Measurements from ENCODE around the gene EHD1. TPM values are rescaled to one million over a fixed set of nuclear protein-coding genes. Genes with fewer than 3 reads are reported as not detected.

Gene EHD1
- total RNA-seq, 2 experiments from 2014 or later, result 101 to 153 TPM

DNA sequence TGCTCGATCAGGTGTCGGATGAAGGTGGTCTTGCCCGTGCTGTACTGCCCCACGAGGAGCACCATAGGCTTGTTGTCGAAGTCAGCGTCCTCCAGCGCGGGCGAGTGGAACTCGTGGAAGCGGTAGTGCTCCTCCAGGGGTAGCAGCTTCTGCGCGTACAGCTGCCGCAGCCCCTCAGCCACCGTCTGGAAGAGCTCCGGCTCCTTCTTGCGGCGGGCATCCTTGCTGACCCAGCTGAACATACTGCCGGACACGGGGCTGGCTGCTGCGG, 263 bp downstream of the EHD1 start:
- H4K20me1 ChIP-seq (ENCODE audit: insufficient read depth, low read length), result peaks cover 31% of the 10 kb centered on the region; the same call in 1 of the 2 replicates
- CTCF ChIA-PET (ENCODE audit: unreplicated experiment), result interaction anchor here (0.7 to 1.8 kb wide), 3 partner anchors 9 to 29 kb away, joined by 3 to 7 read pairs (median 5); no protein-coding TSS in a partner anchor
- BruUV-seq (replicated peaks), result TSS peak; percentile 67

DNA sequence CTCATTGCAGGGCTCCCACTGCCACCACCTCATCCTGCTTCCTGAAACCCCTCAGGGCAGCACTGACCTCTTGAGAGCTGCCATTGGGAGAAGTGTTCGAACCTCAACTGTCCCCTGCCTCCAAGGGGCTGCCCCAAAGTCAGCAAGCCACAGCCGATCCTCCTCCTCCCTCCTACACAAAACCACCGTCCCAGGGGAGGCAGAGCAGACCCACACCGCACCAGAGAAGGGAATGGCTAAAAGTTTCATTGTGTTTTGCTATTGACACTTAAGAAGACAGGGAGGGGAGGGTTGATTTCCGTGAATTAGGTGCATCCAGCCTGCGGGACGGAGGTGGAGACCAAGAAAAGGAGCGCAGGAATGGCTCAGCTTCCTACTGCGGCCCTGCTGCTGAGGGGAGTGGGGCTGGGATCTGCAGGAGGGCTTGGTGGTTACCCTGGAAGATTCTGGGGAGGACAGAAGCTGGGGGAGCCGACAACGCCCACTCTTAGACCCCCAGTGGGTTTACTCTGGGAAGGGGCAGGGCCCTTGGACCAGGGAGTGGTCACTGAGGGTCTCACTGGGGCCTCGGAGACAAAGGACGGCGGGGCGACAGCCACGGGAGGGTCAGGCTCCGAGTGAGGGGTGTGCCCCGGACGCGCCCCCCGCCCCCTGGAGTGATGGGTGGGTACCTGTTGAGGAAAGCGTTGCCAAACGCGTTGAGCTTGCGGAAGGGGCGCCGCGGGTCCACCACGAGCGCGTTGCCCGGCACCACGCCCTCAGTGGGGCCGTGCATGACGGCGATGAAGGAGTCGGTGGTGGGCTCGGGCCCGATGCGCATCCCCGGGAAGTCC, 815 bp downstream of the EHD1 start:
- Histone ChIP-seq H3K4me2 (ENCODE audit: low read length) (peak overlapping the region; percentile 96), H4K20me1 (ENCODE audit: insufficient read depth, low read length) (peaks cover 31% of the 10 kb centered on the region; the same call in 1 of the 2 replicates), H2AFZ (ENCODE audit: low read length) (no peak overlapping the region), H3K4me1 (ENCODE audit: insufficient read depth, low read length, poor library complexity, severe bottlenecking) (peaks cover 76% of the 10 kb centered on the region), H3K79me2 (ENCODE audit: insufficient read depth, low read depth, low read length) (peaks cover 62% of the 10 kb centered on the region), H3K4me3 (ENCODE audit: low read depth, low read length, poor library complexity, severe bottlenecking) (peak overlapping the region; percentile 89), H3K36me3 (ENCODE audit: insufficient read depth, low read length) (peaks cover 40% of the 10 kb centered on the region), H3K9me3 (ENCODE audit: low read length) (no peaks in the 10 kb centered on the region), H3K9me2 (ENCODE audit: insufficient read depth, low read length) (no peaks in the 10 kb centered on the region), H3K27ac (ENCODE audit: low read depth, low read length, poor library complexity, severe bottlenecking) (peak overlapping the region; percentile 97)
- ChIA-PET POLR2A (interaction anchor here (0.7 to 8.8 kb wide), 4 partner anchors 8 to 27 kb away, joined by 3 to 115 read pairs (median 47); no protein-coding TSS in a partner anchor), CTCF (ENCODE audit: unreplicated experiment) (interaction anchor here (0.7 to 1.8 kb wide), 3 partner anchors 8 to 29 kb away, joined by 3 to 7 read pairs (median 5); no protein-coding TSS in a partner anchor)
- BruUV-seq (replicated peaks), result no TSS peak
- peak; percentile 53 for DNase-seq (ENCODE audit: low spot score)
- intact Hi-C loops (cut with micrococcal nuclease; ENCODE audit: unreplicated experiment), result loop anchor here (2.0 to 5.0 kb wide), 3 partner anchors 19 to 135 kb away; partner anchors contain the start of genes RASGRP2 and SF1
- TF ChIP-seq, protein P1, sequence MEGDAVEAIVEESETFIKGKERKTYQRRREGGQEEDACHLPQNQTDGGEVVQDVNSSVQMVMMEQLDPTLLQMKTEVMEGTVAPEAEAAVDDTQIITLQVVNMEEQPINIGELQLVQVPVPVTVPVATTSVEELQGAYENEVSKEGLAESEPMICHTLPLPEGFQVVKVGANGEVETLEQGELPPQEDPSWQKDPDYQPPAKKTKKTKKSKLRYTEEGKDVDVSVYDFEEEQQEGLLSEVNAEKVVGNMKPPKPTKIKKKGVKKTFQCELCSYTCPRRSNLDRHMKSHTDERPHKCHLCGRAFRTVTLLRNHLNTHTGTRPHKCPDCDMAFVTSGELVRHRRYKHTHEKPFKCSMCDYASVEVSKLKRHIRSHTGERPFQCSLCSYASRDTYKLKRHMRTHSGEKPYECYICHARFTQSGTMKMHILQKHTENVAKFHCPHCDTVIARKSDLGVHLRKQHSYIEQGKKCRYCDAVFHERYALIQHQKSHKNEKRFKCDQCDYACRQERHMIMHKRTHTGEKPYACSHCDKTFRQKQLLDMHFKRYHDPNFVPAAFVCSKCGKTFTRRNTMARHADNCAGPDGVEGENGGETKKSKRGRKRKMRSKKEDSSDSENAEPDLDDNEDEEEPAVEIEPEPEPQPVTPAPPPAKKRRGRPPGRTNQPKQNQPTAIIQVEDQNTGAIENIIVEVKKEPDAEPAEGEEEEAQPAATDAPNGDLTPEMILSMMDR (conservative IDR thresholded peaks at IDR 0.05; ENCODE audit: low read length), result no peak
- TF ChIP-seq EZH2phosphoT487 (IDR thresholded peaks at IDR 0.05; ENCODE audit: borderline replicate concordance, low read depth, low read length), result no peak

More for the DNA sequence above, 263 bp downstream of the EHD1 start:
- Histone ChIP-seq H3K4me1 (ENCODE audit: insufficient read depth, low read length, poor library complexity, severe bottlenecking) (peaks cover 76% of the 10 kb centered on the region), H3K27ac (ENCODE audit: low read depth, low read length, poor library complexity, severe bottlenecking) (peak overlapping the region; percentile 97), H3K4me2 (ENCODE audit: low read length) (peak overlapping the region; percentile 96), H3K36me3 (ENCODE audit: insufficient read depth, low read length) (peaks cover 35% of the 10 kb centered on the region), H3K9me2 (ENCODE audit: insufficient read depth, low read length) (no peaks in the 10 kb centered on the region), H3K79me2 (ENCODE audit: insufficient read depth, low read depth, low read length) (peaks cover 57% of the 10 kb centered on the region), H3K9me3 (ENCODE audit: low read length) (no peaks in the 10 kb centered on the region), H2AFZ (ENCODE audit: low read length) (no peak overlapping the region), H3K4me3 (ENCODE audit: low read depth, low read length, poor library complexity, severe bottlenecking) (peak overlapping the region; percentile 89)
- DNase-seq (ENCODE audit: low spot score), result no peak
- no peak for TF ChIP-seq EZH2phosphoT487 (IDR thresholded peaks at IDR 0.05; ENCODE audit: borderline replicate concordance, low read depth, low read length)
- TF ChIP-seq, protein P1 (conservative IDR thresholded peaks at IDR 0.05; ENCODE audit: low read length), result no peak
- POLR2A ChIA-PET, result interaction anchor here (0.7 to 8.8 kb wide), 3 partner anchors 9 to 28 kb away, joined by 3 to 115 read pairs (median 90); no protein-coding TSS in a partner anchor
- intact Hi-C loops (cut with micrococcal nuclease; ENCODE audit: unreplicated experiment), result loop anchor here (5.0 kb wide), 1 partner anchor 136 kb away; the partner anchor contains the start of gene RASGRP2

All from OCI-LY7 (cell line).